Posterior vena cava (tissue), 2 donors: ENCODE data around the gene ABCC8. TPM values are rescaled to one million over a fixed set of nuclear protein-coding genes. Genes with fewer than 3 reads are reported as not detected.

ENCODE experiments used
- DNase-seq: peaks from one replicate; pipeline ENCODE4 v3.0.0-alpha.2; 2020; ENCODE audit warnings: low spot score
- intact Hi-C, 2 donors: fragments of 100-400 bp; cut with DNase I; formaldehyde crosslinking; loops; one replicate each; pipeline versions ENCODE4 v1.14.1 to v1.14.2; 2022 to 2023
- total RNA-seq, 2 donors: library from RNA; stranded (reverse); fragmentation: NEBNext Ultra II Directional; extraction: Animal tissue kit (Norgen Biotek cat#: 25700); gene quantifications; one replicate each; pipeline ENCODE4 v1.2.1, GENCODE V29; 2021
- donor health status: DM: yes; HTN: yes; CAD: no.
- donor health status: DM: yes; HTN: yes; CAD: no.

ABCC8 gene
- total RNA-seq, 2 donors from 2014 or later, result 3.4 to 11.4 TPM

DNA sequence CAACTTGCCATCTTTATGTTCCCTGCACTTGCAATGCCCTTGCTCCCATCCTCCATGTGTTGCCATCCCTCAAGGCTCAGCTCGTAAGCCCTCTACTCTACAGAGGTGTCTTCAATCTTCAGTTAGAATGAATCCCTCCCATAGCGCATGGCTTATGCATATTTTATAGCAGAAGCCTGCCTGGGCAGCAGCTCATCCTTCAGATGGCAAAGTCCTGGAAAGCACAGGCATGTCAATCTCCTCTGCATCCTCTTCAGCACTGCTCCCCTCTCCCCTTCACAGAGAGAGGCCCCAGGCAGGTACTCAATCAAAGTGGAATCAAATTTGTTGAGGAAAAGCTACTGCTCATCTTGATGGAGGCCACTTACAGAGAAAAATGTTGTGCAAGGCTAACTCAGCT, 31.1 kb upstream of the ABCC8 start:
- intact Hi-C loops, result no loop called here
- no peak for DNase-seq

DNA sequence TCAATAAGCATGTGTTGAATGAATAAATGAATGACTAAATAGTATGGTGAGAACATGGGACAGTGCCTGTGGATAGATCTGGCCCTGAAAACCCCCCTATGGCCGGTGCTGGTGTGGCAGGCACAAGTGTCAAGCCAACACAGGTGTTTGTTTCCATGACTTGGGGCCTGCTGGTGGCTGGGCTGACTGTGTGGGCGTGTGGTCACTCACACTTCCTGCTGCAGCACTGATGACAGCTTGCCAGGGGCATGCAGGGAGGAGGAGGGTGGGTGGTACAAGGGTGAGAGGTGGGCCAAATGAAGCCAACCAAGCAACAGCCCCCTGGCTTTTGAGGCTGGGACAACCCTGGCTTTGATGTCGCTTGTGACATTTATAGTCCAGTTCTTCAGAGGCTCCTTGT, 30.3 kb upstream of the ABCC8 start:
- intact Hi-C loops, result no loop called here
- DNase-seq, result no peak

DNA sequence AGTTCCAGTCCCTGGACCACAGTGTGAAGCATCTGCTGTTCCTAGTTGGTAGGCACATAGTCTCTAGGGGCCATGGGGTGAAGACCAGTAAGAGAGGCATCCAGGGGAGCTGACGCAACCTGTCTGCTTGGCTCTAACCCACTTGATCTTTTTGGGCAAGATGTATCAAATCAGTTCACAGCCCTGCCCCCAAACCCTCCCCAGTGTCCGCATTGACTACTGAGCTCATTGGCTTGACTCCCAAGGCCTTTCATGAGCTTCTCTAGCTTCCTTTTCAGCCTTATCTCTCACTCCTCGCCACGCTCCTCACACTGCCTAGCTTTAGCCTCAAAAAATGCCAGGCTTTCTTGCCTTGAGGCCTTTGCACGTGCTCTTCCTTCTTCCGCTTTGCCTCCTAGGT, 29.7 kb upstream of the ABCC8 start:
- intact Hi-C loops, result no loop called here
- DNase-seq, result no peak

DNA sequence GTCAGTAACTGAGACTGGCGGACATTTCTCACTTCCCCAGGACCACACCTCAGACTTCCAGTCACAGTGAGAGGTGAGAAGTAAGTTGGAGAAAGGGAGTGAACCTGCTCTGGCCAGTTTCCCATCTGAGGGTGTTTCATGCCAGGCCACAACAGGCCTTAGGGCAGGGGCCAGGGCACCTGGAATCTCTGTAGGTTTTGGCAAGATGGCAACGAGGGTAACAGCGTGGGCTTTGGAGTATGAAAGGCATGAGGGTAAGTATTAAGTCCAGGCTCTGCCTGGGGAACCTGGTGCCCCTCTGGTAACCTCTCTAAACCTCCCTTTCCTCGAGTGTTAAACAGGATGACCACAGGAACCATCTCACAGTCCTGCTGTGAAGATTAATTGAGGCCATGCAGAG, 28.5 kb upstream of the ABCC8 start:
- intact Hi-C loops, result loop anchor here in 1 of 2 donors (2.0 kb wide), 1 partner anchor 118 kb away; no protein-coding TSS in a partner anchor
- no peak for DNase-seq

DNA sequence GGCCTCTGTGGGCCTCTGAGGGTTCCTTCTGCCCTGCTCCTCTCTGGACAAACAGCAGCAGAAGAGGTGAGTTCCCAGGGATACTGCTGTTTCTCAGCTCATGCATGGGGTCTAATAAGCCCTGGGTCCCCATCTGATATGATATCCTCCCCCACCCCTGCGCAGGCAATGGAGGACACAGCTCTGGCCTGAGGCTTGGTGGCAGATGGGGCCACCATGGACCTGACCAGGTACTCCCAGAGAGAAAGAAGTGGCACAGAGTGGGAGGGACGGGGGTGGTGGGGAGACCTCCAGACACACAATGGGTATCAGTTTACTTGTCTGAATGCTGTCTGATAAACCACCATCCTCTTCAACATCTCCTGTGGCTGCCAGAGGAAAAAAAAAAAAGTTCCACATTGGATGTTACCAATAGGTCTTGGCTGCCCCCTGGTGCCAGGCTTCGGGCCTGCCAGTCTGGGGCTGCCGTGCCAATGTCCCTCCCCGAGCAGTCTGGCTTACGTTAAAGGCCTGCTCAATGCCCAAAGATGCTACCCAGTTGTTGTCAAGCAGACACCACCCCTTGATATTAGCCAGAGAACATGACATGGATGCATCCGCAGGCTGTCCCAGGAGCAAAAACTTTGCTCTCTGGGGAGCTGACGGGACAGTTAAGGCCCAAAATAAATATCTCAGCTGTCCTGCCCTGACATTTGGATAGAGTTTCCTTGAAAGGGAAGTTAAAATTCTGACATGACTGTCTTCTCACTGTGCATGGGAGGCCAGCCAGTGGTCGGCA, 27.9 kb upstream of the ABCC8 start:
- peak; percentile 93 for DNase-seq
- intact Hi-C loops, result loop anchor here in 1 of 2 donors (2.0 kb wide), 1 partner anchor 118 kb away; no protein-coding TSS in a partner anchor

DNA sequence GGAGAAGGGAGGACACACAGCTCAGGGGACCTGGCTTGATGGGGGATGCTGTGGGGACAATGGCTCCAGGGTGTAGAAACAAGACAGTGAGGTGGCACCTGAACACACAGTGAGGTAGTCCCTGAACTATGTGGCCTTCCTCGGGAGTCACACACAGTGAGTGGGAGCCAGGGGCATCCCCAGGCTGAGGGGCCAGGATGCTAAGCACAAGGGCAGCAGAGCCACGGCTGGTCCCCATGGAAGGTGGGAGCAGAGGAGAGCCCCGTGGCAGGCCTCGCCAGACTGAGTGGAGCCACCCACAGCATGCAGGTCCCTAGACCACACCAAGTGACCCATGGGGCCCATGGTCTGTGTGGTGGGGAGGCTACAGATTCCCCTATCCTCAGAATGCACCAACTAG, 26.0 kb upstream of the ABCC8 start:
- no peak for DNase-seq
- intact Hi-C loops, result no loop called here

DNA sequence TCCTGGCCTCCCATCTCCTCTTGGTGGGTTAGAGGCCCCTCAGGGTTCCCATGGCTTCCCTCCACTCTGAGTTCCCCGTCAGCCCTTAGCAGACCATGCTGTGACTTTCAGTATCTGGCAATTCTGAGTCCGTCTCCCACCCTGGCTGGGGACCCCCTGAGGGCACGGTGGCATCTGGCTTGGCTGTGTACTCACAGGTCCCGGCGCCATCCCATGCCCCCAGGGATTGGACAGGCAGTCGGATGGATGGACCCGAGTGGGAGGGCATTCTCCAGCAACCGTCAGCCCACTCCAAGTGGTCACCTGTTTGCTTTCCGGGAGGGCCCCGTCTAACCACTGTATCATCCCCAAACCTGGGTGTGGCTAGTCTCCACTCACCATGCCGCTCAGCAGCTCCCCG, 24.0 kb upstream of the ABCC8 start:
- DNase-seq, result no peak
- intact Hi-C loops, result loop anchor here in 1 of 2 donors (2.0 kb wide), 1 partner anchor 116 kb away; no protein-coding TSS in a partner anchor

DNA sequence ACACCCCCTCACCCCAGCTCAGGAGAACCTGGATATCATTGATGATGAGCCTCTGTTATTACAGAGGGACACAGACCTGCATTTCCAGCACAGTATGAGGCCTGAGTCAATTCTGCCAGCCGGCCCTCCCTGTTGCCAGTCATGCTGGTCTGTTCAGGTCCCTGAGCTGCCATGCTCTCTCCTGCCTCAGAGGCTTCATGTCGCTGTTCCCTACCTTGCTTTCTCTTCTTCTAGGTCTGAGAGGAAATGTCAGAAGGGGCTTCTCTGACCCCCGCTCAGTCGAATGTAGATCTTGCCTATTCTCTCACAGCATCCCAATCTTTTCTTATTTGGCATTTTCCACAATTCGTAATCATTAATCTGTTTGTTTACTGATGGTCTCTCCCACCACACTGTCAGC, 21.8 kb upstream of the ABCC8 start:
- DNase-seq, result no peak
- intact Hi-C loops, result no loop called here

DNA sequence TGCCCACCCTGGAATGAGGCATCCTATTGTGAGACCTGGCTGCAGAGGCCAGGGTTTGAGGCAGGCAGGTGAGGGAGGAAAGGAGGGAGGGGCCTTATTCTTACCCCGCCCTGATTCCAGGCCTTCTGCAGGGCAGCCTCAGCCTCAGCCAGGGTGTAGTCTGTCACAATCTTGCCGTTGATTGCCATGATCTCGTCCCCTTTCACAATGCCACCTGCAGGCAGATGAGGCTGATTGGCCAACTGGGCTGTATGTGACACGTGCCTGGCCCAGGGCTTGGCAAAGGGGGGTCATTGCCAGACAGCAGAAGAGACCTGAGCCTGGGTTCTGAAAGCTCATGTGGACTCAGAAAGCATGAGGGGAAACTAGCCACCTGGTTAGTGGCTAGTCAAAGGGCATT, 21.4 kb upstream of the ABCC8 start:
- intact Hi-C loops, result no loop called here
- no peak for DNase-seq

DNA sequence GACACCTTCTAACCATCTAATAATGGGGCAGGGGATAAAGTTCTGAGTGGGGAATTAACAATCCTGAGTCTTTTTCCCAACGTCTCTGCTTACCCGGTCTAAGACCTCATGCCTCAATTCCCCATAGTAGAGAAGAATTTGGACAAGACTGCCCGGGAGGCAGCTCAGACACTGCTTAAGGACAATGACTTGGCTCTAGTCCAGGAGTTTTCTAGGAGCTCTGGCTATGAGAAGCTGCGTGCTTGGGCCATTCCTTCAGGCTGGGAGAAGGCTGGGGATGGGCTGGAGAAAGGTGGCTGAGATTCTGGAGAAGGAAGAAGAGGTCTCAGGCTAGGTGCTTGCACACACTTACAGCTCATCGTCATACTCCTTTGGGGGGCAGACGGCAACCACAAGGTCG, 19.8 kb upstream of the ABCC8 start:
- intact Hi-C loops, result no loop called here
- DNase-seq, result no peak

DNA sequence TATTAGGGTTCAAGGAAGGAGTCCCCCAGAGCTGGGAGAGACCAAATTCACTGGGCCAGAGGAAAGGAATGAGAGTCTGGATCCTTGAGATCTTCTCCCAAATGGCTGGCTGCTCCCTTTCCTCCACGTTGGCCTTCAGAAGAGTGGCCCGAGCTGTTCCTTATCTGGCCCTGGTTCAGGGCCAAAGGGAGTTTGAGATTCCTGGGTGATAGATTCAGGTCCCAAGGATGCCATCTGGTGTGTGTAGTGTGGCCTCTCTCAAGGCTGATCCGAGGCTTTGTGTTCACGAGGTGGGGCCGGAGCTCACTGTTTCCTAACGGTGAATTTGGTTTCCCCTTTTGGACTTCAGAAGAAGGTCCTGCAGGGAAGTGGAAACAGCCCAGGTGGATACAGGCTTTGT, 17.4 kb upstream of the ABCC8 start:
- no peak for DNase-seq
- intact Hi-C loops, result no loop called here

DNA sequence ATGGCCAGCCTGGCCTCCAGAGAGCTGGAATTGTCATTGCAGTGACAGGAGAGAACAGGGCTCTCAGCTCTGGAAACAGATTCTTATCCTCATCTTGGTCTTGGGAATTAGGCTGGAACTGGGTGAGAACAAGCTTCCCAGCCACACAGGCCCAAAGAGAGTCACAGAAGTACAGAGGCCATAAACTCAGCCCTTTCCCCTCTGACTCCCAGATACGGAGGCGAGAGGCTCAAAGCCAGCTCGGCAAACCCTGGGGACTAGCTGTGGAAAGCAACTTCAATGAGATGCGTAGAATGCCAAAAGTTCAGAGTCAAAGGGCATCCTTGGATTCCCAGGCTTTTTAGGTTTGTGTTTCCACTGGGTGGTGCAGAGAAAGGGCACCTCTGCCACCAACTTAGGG, 14.3 kb upstream of the ABCC8 start:
- intact Hi-C loops, result loop anchor here in 1 of 2 donors (1.0 kb wide), 1 partner anchor 19 kb away; no protein-coding TSS in a partner anchor
- no peak for DNase-seq

DNA sequence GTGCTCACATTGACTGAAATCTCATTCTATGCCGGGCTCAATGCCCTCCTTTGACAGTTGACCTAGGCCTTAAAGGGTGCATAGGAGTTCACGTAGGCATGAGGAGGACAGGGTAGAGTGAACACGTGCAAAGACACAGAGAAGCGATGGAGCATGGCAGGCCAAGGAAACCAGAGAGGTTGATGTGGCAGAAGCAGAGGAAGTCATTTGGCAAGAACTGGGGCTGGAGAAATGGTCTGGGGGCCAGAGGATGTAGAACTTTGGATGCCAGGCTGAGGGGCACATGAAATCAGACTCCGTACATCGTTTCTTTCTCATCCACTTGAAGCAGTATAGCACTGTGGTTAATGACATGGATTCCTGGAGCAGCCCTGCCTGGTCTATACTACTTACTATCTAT, 13.6 kb upstream of the ABCC8 start:
- no peak for DNase-seq

DNA sequence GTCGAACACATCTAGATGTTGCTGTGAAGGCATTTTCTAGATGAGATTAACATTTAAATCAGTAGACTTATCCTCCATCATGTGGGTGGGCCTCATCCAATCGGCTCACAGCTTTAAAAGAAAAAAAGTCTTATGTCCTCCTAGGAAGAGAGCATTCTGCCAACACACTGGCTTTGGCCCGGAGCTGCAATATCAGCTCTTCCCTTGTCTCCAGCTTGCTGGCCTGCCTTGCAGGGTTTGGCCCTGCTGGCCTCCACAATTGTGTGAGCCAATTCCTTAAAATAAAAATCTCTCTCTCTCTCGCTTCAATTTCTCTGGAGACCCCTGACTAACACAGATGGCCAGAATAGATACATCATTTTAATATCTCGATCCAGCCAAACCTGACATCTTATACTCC, 13.1 kb upstream of the ABCC8 start:
- no peak for DNase-seq
- intact Hi-C loops, result no loop called here

More for the DNA sequence above, 13.6 kb upstream of the ABCC8 start:
- intact Hi-C loops, result no loop called here

DNA sequence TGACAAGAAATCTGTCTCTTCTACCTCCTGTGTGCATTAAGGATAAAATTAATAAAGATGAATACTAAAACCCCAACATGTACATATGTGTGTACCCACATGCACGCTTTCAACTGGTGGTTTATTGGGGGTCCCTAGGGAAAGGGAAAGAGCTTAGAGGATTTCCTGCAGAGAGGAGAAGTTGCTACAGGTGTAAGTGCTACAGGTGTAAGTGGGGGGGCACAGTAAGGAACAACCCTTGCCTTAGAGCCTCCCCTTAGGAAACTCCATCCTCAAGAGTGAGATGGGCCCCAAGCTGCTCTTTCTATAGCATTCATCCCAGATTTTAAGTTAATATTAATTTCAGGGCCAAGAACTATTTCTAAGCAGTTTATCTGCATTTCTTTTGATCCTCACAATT, 11.9 kb upstream of the ABCC8 start:
- intact Hi-C loops, result no loop called here
- no peak for DNase-seq

DNA sequence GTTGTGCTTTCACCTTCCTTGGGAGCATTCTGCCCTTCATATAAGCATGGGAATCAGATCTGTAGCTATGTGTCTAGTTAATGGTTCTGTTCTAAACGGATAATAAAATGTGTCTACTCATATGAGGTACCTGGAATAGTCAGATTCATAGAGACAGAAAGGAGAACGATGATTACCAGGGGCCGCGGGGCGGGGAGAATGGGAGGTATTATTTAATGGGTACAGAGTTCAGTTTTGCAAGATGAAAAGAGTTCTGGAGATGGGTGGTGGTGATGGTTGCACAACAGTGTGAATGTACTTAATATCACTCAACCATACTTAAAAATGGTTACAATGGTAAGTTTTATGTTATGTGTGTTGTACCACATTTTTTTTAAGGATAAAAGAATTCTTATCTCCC, 10.0 kb upstream of the ABCC8 start:
- intact Hi-C loops, result no loop called here
- DNase-seq, result no peak

DNA sequence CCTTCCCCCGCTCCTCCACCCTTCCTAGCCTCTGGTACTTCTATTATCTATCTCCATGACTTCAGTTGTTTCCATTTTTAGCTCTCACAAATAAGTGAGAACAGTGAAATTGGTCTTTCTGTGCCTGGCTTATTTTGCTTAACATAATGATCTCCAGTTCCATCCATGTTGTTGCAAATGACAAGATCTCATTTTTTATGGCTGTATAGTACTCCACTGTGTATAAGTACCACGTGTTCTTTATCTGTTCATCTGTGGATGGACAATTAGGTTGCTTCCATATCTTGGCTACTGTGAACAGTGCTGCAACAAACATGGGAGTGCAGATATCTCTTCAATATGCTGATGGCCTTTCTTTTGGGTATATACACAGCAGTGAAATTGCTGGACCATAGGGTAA, 6.9 kb upstream of the ABCC8 start:
- DNase-seq, result no peak
- intact Hi-C loops, result loop anchor here in 1 of 2 donors (5.0 kb wide), 1 partner anchor 1071 kb away; no protein-coding TSS in a partner anchor

DNA sequence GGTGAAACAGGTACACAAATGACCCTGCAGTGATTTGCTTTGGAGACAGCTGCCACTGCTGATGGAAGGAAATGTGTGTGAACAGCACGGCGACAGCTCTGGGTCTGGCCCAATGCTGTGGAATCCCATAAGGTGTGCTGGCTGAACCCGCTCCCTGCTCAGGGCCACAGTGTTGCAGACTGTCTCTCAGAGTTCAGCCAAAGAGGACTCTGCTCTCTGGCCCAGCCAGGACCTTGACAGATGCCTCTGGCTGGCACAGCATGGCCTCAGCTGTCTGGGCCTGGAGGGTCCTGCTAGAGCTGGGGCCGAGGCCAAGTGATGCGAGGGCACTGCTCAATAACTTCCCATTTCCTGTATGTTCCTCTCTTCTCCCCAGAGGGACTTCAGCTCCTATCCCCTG, 5.3 kb upstream of the ABCC8 start:
- no peak for DNase-seq
- intact Hi-C loops, result loop anchor here in 1 of 2 donors (5.0 kb wide), 1 partner anchor 1070 kb away; no protein-coding TSS in a partner anchor

DNA sequence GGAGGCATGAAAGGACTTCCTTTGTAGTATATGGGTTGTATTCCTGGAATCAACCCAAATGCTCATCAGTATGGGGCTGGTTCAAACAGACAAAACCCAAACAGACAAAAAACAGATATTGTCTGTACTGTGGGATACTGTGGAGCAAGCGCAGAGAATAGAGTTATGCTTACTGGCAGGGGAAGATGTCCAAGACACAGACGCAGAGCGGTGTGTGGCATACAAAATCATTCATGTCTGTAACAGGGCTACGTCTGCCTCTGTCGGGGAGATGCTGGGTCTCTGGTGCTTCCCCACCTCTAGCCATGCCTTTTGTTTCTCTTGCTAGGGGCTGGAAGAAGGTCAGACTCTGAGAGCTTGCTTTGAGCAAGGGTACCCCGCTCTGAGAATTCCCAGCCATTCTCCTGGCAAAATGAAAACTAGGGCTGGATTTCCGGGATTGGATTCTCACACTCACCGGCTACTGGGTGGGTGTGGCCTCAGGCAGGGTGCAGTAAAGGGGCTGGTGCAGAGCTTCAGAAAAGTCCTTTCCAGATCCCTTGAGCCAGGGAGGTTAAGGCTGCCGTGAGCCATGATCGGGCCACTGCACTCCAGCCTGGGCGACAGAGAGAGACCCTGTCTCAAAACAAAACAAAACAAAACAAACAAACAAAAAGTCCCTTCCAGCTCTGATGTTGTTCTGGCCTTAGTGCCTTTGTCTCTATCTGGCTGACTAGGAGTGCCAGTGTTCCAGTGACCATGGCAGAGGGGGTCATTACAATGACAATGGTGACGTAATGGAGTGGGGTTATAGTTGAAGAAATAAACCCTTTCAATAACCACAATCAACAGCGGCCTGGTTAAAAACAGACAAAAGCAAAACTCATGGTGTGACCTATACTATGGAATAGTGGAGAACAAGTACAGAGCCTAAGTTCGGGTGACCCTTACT, 2.9 kb upstream of the ABCC8 start:
- intact Hi-C loops, result loop anchor here in 1 of 2 donors (5.0 kb wide), 1 partner anchor 1067 kb away; no protein-coding TSS in a partner anchor
- no peak for DNase-seq

DNA sequence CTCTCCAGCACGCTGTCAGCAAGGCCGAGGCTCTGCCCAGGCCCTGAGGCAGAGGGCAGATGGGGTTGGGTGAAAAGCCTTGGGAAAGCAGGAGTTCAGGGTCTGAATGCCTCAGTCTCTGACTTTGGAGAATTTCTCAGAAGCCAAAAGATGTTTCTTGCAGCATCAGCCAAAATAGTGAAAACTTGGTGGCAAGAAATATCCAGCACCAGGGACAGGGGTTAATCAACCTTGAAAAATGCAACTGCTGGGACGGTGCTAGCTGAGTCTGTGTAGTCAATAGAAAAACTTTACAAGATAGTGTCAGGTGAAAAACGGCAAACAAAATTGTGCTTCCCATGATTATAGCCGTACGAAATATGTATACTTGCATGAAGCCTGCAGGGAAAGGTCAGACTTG, 1.4 kb upstream of the ABCC8 start:
- intact Hi-C loops, result no loop called here
- no peak for DNase-seq
